Measurements from ENCODE around the gene PVALEF.

- no peak for TF ChIP-seq CTCF (IDR thresholded peaks at IDR 0.05)
- no peak for TF ChIP-seq POLR2A (IDR thresholded peaks at IDR 0.05)
Observed at GRCh38 chr17:81144423-81144781, 20.9 kb upstream of the PVALEF start.
